ENCODE data around the gene HDAC4.

- no peak for TF ChIP-seq CTCF (IDR thresholded peaks at IDR 0.05)
- TF ChIP-seq POLR2A (IDR thresholded peaks at IDR 0.05): no peak
These were observed 222.9 kb downstream of the HDAC4 start for GRCh38 chr2:239177908-239178307.
